BJ (cell line): ENCODE results near the gene ZNF467. TPM values are rescaled to one million over a fixed set of nuclear protein-coding genes. Genes with fewer than 3 reads are reported as not detected.

Experiments used
- CTCF ChIA-PET: fragments of 350-600 bp; formaldehyde crosslinking; extraction: SDS; loops from one replicate; lab custom pipeline; 2021; ENCODE audit warnings: antibody characterized with exemption, inconsistent platforms; lab: Yijun Ruan, JAX
- POLR2A ChIA-PET: fragments of 300-600 bp; sonication (Branson Sonifier 250); formaldehyde crosslinking; extraction: SDS; loops from one replicate; lab custom pipeline; 2021; ENCODE audit warnings: antibody characterized with exemption; lab: Charles Lee
- DNase-seq: peaks from one replicate; pipeline ENCODE4 v3.0.0-alpha.2; 2011; ENCODE audit warnings: low read depth
- H3K27me3 ChIP-seq: 2 replicates; pipeline ENCODE4 v1.6.0; 2011; ENCODE audit warnings: low read length; ENCODE audit not compliant: control insufficient read depth, insufficient read depth
- H3K36me3 ChIP-seq: 2 replicates; pipeline ENCODE4 v1.5.1; 2011; ENCODE audit warnings: low read length; ENCODE audit not compliant: control insufficient read depth, insufficient read depth
- H3K4me3 ChIP-seq: 2 replicates; pipeline ENCODE4 v1.5.1; 2011; ENCODE audit warnings: low read depth, mild to moderate bottlenecking, control low read depth, low read length
- CTCF ChIP-seq: IDR thresholded peaks from 2 replicates; pipeline ENCODE4 v1.5.1; 2011; ENCODE audit warnings: low read depth, mild to moderate bottlenecking, control low read depth, inconsistent platforms, low read length, moderate library complexity; ENCODE audit not compliant: insufficient read depth
- polyA plus RNA-seq: library from polyadenylated mRNA; depleted of rRNA; stranded (reverse); fragments of >200 nt; gene quantifications from 2 replicates; pipeline ENCODE4 v1.2.3, GENCODE V29; 2011

ZNF467 gene
- polyA plus RNA-seq, 1 experiment: 1.6 TPM

GRCh38 chr7:149795126-149795525, 21.7 kb upstream of the ZNF467 start:
- Histone ChIP-seq H3K4me3 (no peak overlapping the region), H3K27me3 (no peaks in the 10 kb centered on the region; the same call in 1 of the 2 replicates), H3K36me3 (no peaks in the 10 kb centered on the region)
- POLR2A ChIA-PET: no interaction called here
- no peak for TF ChIP-seq CTCF
- no peak for DNase-seq
- CTCF ChIA-PET: interaction anchor here (0.6 to 1.4 kb wide), 2 partner anchors 9 to 14 kb away, joined by 3 read pairs; no protein-coding TSS in a partner anchor

GRCh38 chr7:149794661-149795060, 21.3 kb upstream of the ZNF467 start:
- POLR2A ChIA-PET: no interaction called here
- no peak for TF ChIP-seq CTCF
- H3K4me3 ChIP-seq: no peak overlapping the region
- no peaks in the 10 kb centered on the region for H3K36me3 ChIP-seq
- no peak for DNase-seq
- H3K27me3 ChIP-seq: no peaks in the 10 kb centered on the region; the same call in 1 of the 2 replicates
- CTCF ChIA-PET: interaction anchor here (0.6 to 1.4 kb wide), 2 partner anchors 9 to 15 kb away, joined by 3 read pairs; no protein-coding TSS in a partner anchor

- no peak for TF ChIP-seq CTCF
- POLR2A ChIA-PET: no interaction called here
- DNase-seq: no peak
- CTCF ChIA-PET: interaction anchor here (1.3 kb wide), 1 partner anchor 13 kb away, joined by 6 read pairs; no protein-coding TSS in a partner anchor
- Histone ChIP-seq H3K36me3 (no peaks in the 10 kb centered on the region), H3K4me3 (no peak overlapping the region), H3K27me3 (no peaks in the 10 kb centered on the region; the same call in 1 of the 2 replicates)
Observed at GRCh38 chr7:149793261-149793660, 19.9 kb upstream of the ZNF467 start.

DNA sequence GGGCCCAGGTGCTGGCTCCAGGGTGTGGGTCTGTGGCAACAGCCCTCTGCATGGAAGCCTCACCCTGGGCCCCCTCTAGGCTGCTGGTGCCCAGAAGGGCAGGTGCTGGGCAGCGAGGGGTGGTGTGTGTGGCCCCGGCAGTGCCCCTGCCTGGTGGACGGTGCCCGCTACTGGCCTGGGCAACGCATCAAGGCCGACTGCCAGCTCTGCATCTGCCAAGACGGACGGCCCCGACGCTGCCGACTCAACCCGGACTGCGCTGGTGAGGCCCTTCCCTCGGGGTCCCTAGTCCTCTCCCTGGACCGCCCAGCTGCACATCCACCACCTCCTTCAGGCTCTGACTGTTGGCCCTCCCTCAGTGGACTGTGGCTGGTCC, 18.8 kb upstream of the ZNF467 start:
- Histone ChIP-seq H3K36me3 (no peaks in the 10 kb centered on the region), H3K4me3 (no peak overlapping the region), H3K27me3 (no peaks in the 10 kb centered on the region; the same call in none of the 2 replicates)
- ChIA-PET POLR2A (no interaction called here), CTCF (interaction anchor here (1.3 kb wide), 1 partner anchor 14 kb away, joined by 6 read pairs; no protein-coding TSS in a partner anchor)
- TF ChIP-seq CTCF: no peak
- DNase-seq: no peak

DNA sequence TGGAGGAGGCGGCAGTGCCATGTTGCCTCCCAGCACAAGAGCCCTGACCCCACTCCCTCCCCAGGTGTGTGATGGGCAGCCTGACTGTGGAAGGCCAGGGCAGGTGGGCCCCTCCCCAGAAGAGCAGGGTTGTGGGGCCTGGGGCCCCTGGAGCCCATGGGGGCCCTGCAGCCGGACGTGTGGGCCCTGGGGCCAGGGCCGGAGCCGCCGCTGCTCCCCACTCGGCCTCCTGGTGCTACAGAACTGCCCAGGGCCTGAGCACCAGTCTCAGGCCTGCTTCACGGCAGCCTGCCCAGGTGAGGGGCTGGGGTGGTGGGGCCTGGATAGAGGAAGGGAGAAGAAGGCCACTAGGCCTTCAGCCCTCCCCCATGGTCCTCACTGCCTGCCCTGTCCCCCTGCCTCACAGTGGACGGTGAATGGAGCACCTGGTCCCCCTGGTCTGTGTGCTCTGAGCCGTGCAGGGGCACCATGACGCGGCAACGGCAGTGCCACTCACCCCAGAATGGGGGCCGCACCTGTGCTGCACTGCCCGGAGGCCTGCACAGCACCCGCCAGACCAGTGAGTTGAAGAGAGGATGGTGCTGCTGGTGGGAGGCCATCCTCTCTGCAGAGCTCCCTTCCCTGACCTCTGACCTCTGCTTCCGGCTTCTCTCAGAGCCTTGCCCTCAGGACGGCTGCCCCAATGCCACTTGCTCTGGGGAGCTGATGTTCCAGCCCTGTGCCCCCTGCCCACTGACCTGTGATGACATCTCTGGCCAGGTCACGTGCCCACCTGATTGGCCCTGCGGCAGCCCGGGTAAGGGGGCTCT, 18.2 kb upstream of the ZNF467 start:
- DNase-seq: no peak
- Histone ChIP-seq H3K4me3 (no peak overlapping the region), H3K36me3 (no peaks in the 10 kb centered on the region), H3K27me3 (no peaks in the 10 kb centered on the region; the same call in none of the 2 replicates)
- no peak for TF ChIP-seq CTCF
- ChIA-PET POLR2A (no interaction called here), CTCF (no interaction called here)
